AG10803 (cell line): ENCODE results near the gene GALNT2.

Experiments used
- DNase-seq: peaks from one replicate; pipeline ENCODE4 v3.0.0; 2010; ENCODE audit warnings: low read depth
- H3K4me3 ChIP-seq: 2 replicates; pipeline ENCODE4 v1.5.1; 2011; ENCODE audit warnings: mild to moderate bottlenecking, low read length, control low read depth
- CTCF ChIP-seq: conservative IDR thresholded peaks from 2 replicates; pipeline ENCODE4 v1.5.1; 2011; ENCODE audit warnings: mild to moderate bottlenecking, low read length, control low read depth, inconsistent platforms

Gene GALNT2

GRCh38 chr1:230309646-230310177, 242.7 kb downstream of the GALNT2 start:
- DNase-seq, result no peak
- TF ChIP-seq CTCF, result no peak
- H3K4me3 ChIP-seq, result no peak overlapping the region

GRCh38 chr1:230310381-230311163, 243.5 kb downstream of the GALNT2 start:
- peak; percentile 64 for DNase-seq
- peak; percentile 97 for TF ChIP-seq CTCF
- no peak overlapping the region for H3K4me3 ChIP-seq

- TF ChIP-seq CTCF, result no peak
- no peak for DNase-seq
- H3K4me3 ChIP-seq, result no peak overlapping the region
Observed at GRCh38 chr1:230312676-230313075, 245.6 kb downstream of the GALNT2 start.

- DNase-seq, result no peak
- H3K4me3 ChIP-seq, result no peak overlapping the region
- TF ChIP-seq CTCF, result no peak
Observed at GRCh38 chr1:230313453-230314141, 246.6 kb downstream of the GALNT2 start.

GRCh38 chr1:230314142-230314470, 247.1 kb downstream of the GALNT2 start:
- no peak for TF ChIP-seq CTCF
- H3K4me3 ChIP-seq, result no peak overlapping the region
- DNase-seq, result no peak

GRCh38 chr1:230315099-230315498, 248.1 kb downstream of the GALNT2 start:
- DNase-seq, result no peak
- no peak for TF ChIP-seq CTCF

More at GRCh38 chr1:230315099-230315498, 248.1 kb downstream of the GALNT2 start:
- no peak overlapping the region for H3K4me3 ChIP-seq
